HepG2 (cell line): ENCODE data around the gene IFT122. TPM values are rescaled to one million over a fixed set of nuclear protein-coding genes. Genes with fewer than 3 reads are reported as not detected.

Experiments
- ATAC-seq: fragments of 200-7000 bp; cut with Tn5 transposase; 3 replicates; pipeline ENCODE4 v1.9.1; 2020; ENCODE audit warnings: mild to moderate bottlenecking, moderate library complexity
- BruUV-seq: library from RNA; stranded (reverse); fragments of 400-500 nt; replicated peaks from 2 replicates; lab custom pipeline; 2021; lab: Mats Ljungman, UMichigan
- CTCF ChIA-PET: fragments of 300-600 bp; formaldehyde crosslinking; extraction: SDS; loops from one replicate; lab custom pipeline; 2021; ENCODE audit warnings: low total read pairs, inconsistent platforms, low intra/inter-chr PET ratio; lab: Yijun Ruan, JAX
- POLR2A ChIA-PET: fragments of 350-600 bp; sonication (Branson Sonifier 250); formaldehyde crosslinking; loops from one replicate; lab custom pipeline; 2020; ENCODE audit warnings: antibody characterized with exemption, inconsistent platforms; lab: Yijun Ruan, JAX
- DNase-seq: peaks from one replicate; pipeline ENCODE4 v3.0.0-alpha.2; 2015; ENCODE audit warnings: low spot score
- FAIRE-seq: peaks from 3 replicates; lab custom pipeline; 2011; peaks lifted over from hg19 to GRCh38; lab: Jason Lieb, UNC
- H2AFZ ChIP-seq: one replicate; pipeline ENCODE4 v1.6.1; 2011; ENCODE audit warnings: low read length, inconsistent platforms
- H3K27ac ChIP-seq: fragments of 300-600 bp; 3 replicates; pipeline ENCODE4 v1.8.0; 2011; ENCODE audit warnings: mixed run types, mild to moderate bottlenecking, mixed read lengths, low read length, inconsistent platforms; ENCODE audit not compliant: insufficient read depth; ENCODE audit errors: extremely low read length
- H3K27me3 ChIP-seq, 2 experiments: fragments of 200-600 bp in 1 of 2; 2 replicates in 1 of 2; 3 replicates in 1 of 2; pipeline versions ENCODE4 v1.6.0 to v1.8.0; 2011; ENCODE audit warnings: low read length in 2 of 2, mild to moderate bottlenecking in 2 of 2, moderate library complexity in 2 of 2, inconsistent platforms in 1 of 2; ENCODE audit not compliant: insufficient read depth in 2 of 2, control insufficient read depth in 1 of 2
- H3K36me3 ChIP-seq, 2 experiments: fragments of 200-600 bp in 1 of 2; replicated peaks in 1 of 2; 2 replicates in 1 of 2; 3 replicates in 1 of 2; pipeline versions ENCODE4 v1.5.1 to v1.8.0; 2011; ENCODE audit warnings: low read length in 2 of 2, inconsistent platforms in 1 of 2; ENCODE audit not compliant: insufficient read depth in 2 of 2, control insufficient read depth in 1 of 2
- H3K4me1 ChIP-seq: 2 replicates; pipeline ENCODE4 v1.5.1; 2012; ENCODE audit warnings: low read length, inconsistent platforms; ENCODE audit not compliant: insufficient read depth
- H3K4me2 ChIP-seq: 2 replicates; pipeline ENCODE4 v1.6.0; 2011; ENCODE audit warnings: low read depth, low read length, inconsistent platforms
- H3K4me3 ChIP-seq, 3 experiments: fragments of 200-600 bp in 1 of 3; sonication (generic), shearing (Covaris generic) in 1 of 3; replicated peaks in 1 of 3; 2 replicates each; pipeline ENCODE4 v1.5.1; 2011 to 2016; ENCODE audit warnings: low read length in 3 of 3, inconsistent platforms in 2 of 3, low read depth in 2 of 3, mild to moderate bottlenecking in 2 of 3, control low read depth in 1 of 3, mixed read lengths in 1 of 3; ENCODE audit not compliant: insufficient read depth in 1 of 3
- H3K79me2 ChIP-seq: one replicate; pipeline ENCODE4 v1.6.1; 2011; ENCODE audit warnings: low read length, inconsistent platforms; ENCODE audit not compliant: insufficient read depth
- H3K9ac ChIP-seq: 2 replicates; pipeline ENCODE4 v1.6.0; 2011; ENCODE audit warnings: mild to moderate bottlenecking, low read depth, low read length, inconsistent platforms; ENCODE audit not compliant: insufficient read depth
- H3K9me3 ChIP-seq: 2 replicates; pipeline ENCODE4 v1.5.1; 2012; ENCODE audit warnings: mild to moderate bottlenecking, low read length
- H4K20me1 ChIP-seq: 2 replicates; pipeline ENCODE4 v1.6.0; 2011; ENCODE audit warnings: inconsistent platforms, mild to moderate bottlenecking, low read length, moderate library complexity; ENCODE audit not compliant: insufficient read depth
- CREBL2 ChIP-seq: sonication (generic); formaldehyde crosslinking; IDR thresholded peaks from 2 replicates; pipeline ENCODE4 v1.8.1; 2023; ENCODE audit warnings: missing genetic modification reagents, mild to moderate bottlenecking, borderline replicate concordance
- KAT7 ChIP-seq: IDR thresholded peaks from 2 replicates; pipeline ENCODE4 v1.6.1; 2018; ENCODE audit warnings: borderline replicate concordance, missing compliant biosample characterization
- MLX ChIP-seq: IDR thresholded peaks from 2 replicates; pipeline ENCODE4 v1.6.1; 2016
- MYC ChIP-seq: sonication (generic); formaldehyde crosslinking; IDR thresholded peaks from 2 replicates; pipeline ENCODE4 v1.9.0; 2021; ENCODE audit warnings: missing genetic modification reagents, borderline replicate concordance
- SMARCE1 ChIP-seq: fragments of 450-650 bp; IDR thresholded peaks from 2 replicates; pipeline ENCODE4 v1.6.1; 2017; ENCODE audit warnings: borderline replicate concordance
- SNAI1 ChIP-seq: sonication (generic); formaldehyde crosslinking; IDR thresholded peaks from 2 replicates; pipeline ENCODE4 v1.5.0; 2020; ENCODE audit warnings: mild to moderate bottlenecking, missing genetic modification reagents, borderline replicate concordance
- ZNF616 ChIP-seq: sonication (generic); formaldehyde crosslinking; IDR thresholded peaks from 2 replicates; pipeline ENCODE4 v1.5.0; 2020; ENCODE audit warnings: low read depth, mild to moderate bottlenecking, missing genetic modification reagents
- ZNF761 ChIP-seq: sonication (generic); formaldehyde crosslinking; conservative IDR thresholded peaks from 2 replicates; pipeline ENCODE4 v1.4.0; 2020; ENCODE audit warnings: mild to moderate bottlenecking, missing genetic modification reagents
- ZNF784 ChIP-seq: sonication (generic); formaldehyde crosslinking; IDR thresholded peaks from 2 replicates; pipeline ENCODE4 v1.5.1; 2020; ENCODE audit warnings: missing genetic modification reagents, mild to moderate bottlenecking, borderline replicate concordance
- WGBS: methylation state at CpG from one replicate; pipeline ENCODE4 v1.1.6; 2017; ENCODE audit warnings: low lambda C conversion rate; 5-methylcytosine and 5-hydroxymethylcytosine counted together
- in situ Hi-C: cut with HindIII; loops from 2 replicates; pipeline ENCODE4 v1.10.0; 2017; ENCODE audit warnings: low pct_unique_long_range_greater_than_20kb; ENCODE audit not compliant: extremely low pct_ligation_motif_present
- intact Hi-C: fragments of 100-400 bp; cut with micrococcal nuclease; formaldehyde crosslinking; loops from one replicate; pipeline ENCODE4 v1.10.0; 2022; ENCODE audit not compliant: unreplicated experiment
- polyA plus RNA-seq, 8 experiments: library from polyadenylated mRNA; depleted of rRNA in 3 of 8; stranded (reverse) in 7 of 8; unstranded in 1 of 8; fragments of >200 nt; fragmentation: Illumina TruSeq in 4 of 8; extraction: Trizol in 4 of 8; gene quantifications; 2 replicates each; pipeline versions ENCODE4 v1.2.1 to v1.2.3, GENCODE V29; 2011 to 2016; ENCODE audit warnings: low read depth in 4 of 8, missing spikeins in 1 of 8, mixed read lengths in 1 of 8; ENCODE audit not compliant: insufficient read depth in 1 of 8
- total RNA-seq, 5 experiments: library from RNA; depleted of rRNA; stranded (reverse); fragments of >200 nt; fragmentation: Illumina TruSeq; extraction: Trizol; gene quantifications; 2 replicates each; pipeline ENCODE4 v1.2.3, GENCODE V29; 2016; ENCODE audit warnings: low read depth in 1 of 5

IFT122 gene
- total and polyA plus RNA-seq, 2 of the 13 experiments (the other 11 are each of a cell fraction or from before 2014, with no cell fraction given) = 10.1 to 10.3 TPM

GRCh38 chr3:129425213-129425612, 14.8 kb upstream of the IFT122 start:
- FAIRE-seq (no peak), DNase-seq (no peak), ATAC-seq (no peak)
- H3K79me2 ChIP-seq = no peaks in the 10 kb centered on the region
- in situ Hi-C loops (no loop called here), intact Hi-C loops (loop anchor here (5.0 kb wide), 1 partner anchor 143 kb away; no protein-coding TSS in a partner anchor)
- H3K4me3 ChIP-seq = no peak overlapping the region; a peak in 1 of 6 replicates
- H3K36me3 ChIP-seq = no peaks in the 10 kb centered on the region
- no peaks in the 10 kb centered on the region for H3K9me3 ChIP-seq
- H3K9ac ChIP-seq = no peak overlapping the region; the same call in 1 of the 2 replicates
- H3K27me3 ChIP-seq = peaks cover 0 to 4% of the 10 kb centered on the region in 2 experiments; a peak in 2 of 5 replicates
- ChIA-PET CTCF (no interaction called here), POLR2A (interaction anchor here (0.9 to 1.3 kb wide), 2 partner anchors 15 to 25 kb away, joined by 4 to 5 read pairs; partner anchors contain the start of genes IFT122 and MBD4)
- peaks cover 70% of the 10 kb centered on the region for H3K4me1 ChIP-seq
- WGBS = 37% methylated on average over 3 of the region's 3 CpGs
- peak overlapping the region; percentile 70 for H3K4me2 ChIP-seq
- H3K27ac ChIP-seq = no peak overlapping the region
- no TSS peak for BruUV-seq
- TF ChIP-seq SMARCE1 (no peak), KAT7 (CRISPR knock-in tag) (no peak), ZNF784 (CRISPR knock-in tag) (no peak), SNAI1 (CRISPR knock-in tag) (no peak), MYC (CRISPR knock-in tag) (no peak), CREBL2 (CRISPR knock-in tag) (no peak), ZNF761 (no peak), ZNF616 (CRISPR knock-in tag) (no peak), MLX (CRISPR knock-in tag) (no peak)
- no peaks in the 10 kb centered on the region for H4K20me1 ChIP-seq
- no peak overlapping the region for H2AFZ ChIP-seq
